ENCODE results near the gene HOXA10.

DNA sequence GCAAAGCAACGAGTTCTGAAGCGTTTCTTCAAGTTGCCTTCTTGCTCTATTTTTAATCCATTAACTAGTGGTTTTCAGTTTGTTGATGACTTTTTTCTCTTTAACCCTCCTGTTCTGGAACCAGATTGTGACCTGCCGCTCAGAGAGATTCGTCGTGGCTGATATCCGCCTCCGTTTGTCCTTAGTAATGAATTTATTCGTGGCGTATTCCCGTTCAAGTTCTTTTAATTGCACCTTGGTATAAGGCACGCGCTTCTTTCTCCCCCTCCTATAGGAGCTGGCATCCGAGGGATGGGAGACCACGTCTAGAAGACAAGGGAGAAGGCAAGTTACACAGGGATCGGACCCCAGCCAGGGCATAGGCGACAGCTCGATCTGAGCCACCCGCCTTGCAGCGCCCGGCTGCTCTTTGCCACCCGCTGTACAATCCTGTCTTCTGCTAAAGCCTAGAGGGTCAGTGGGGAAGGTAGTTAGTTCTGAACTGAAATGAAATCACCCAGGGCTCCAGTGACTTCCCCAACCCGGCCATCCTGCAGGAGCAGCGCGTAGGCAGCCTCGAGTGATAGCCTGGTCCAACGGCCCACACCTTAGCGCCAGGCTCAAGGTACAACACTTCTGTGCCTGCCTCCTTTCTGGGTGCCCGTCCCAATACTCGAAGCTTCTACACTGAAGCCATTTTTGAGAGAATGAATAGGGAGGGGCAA is 24.2 kb upstream of the HOXA10 start:
- TF ChIP-seq, protein P1, sequence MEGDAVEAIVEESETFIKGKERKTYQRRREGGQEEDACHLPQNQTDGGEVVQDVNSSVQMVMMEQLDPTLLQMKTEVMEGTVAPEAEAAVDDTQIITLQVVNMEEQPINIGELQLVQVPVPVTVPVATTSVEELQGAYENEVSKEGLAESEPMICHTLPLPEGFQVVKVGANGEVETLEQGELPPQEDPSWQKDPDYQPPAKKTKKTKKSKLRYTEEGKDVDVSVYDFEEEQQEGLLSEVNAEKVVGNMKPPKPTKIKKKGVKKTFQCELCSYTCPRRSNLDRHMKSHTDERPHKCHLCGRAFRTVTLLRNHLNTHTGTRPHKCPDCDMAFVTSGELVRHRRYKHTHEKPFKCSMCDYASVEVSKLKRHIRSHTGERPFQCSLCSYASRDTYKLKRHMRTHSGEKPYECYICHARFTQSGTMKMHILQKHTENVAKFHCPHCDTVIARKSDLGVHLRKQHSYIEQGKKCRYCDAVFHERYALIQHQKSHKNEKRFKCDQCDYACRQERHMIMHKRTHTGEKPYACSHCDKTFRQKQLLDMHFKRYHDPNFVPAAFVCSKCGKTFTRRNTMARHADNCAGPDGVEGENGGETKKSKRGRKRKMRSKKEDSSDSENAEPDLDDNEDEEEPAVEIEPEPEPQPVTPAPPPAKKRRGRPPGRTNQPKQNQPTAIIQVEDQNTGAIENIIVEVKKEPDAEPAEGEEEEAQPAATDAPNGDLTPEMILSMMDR (IDR thresholded peaks at IDR 0.05 in 4 of 5, conservative IDR thresholded peaks at IDR 0.05 in 1 of 5) = no peak
- TF ChIP-seq POLR2A (IDR thresholded peaks at IDR 0.05) = no peak
